ENCODE measurements around the gene RAB3IP.

DNA sequence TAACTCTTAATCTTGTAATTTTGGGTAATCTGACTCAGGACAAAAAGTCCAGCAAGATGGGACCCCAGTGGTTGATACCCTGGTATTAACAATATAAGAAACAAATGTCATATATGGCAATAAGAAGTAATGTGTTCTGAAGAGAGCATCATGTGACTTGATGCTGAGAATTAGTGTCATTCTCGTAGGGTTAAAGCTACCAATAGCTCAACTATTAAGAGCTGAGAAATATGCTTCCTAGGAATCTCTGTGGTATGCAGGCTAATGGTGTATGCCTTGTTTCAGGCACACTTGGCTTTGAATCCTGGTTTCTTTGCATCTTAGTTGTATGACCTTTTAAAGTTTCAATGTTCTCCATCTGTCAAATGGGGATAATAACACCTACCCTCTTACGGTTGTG is 95.5 kb downstream of the RAB3IP start:
- TF ChIP-seq, protein P1, sequence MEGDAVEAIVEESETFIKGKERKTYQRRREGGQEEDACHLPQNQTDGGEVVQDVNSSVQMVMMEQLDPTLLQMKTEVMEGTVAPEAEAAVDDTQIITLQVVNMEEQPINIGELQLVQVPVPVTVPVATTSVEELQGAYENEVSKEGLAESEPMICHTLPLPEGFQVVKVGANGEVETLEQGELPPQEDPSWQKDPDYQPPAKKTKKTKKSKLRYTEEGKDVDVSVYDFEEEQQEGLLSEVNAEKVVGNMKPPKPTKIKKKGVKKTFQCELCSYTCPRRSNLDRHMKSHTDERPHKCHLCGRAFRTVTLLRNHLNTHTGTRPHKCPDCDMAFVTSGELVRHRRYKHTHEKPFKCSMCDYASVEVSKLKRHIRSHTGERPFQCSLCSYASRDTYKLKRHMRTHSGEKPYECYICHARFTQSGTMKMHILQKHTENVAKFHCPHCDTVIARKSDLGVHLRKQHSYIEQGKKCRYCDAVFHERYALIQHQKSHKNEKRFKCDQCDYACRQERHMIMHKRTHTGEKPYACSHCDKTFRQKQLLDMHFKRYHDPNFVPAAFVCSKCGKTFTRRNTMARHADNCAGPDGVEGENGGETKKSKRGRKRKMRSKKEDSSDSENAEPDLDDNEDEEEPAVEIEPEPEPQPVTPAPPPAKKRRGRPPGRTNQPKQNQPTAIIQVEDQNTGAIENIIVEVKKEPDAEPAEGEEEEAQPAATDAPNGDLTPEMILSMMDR (IDR thresholded peaks at IDR 0.05; ENCODE audit: low read length): no peak
- no peak for TF ChIP-seq EZH2 (optimal IDR thresholded peaks at IDR 0.05; ENCODE audit: low read depth, low read length)
- TF ChIP-seq EZH2phosphoT487 (IDR thresholded peaks at IDR 0.05; ENCODE audit: low read length): no peak

Measured in MM.1S (cell line).